SK-MEL-5 (cell line): ENCODE results near the gene SYMPK. TPM values are rescaled to one million over a fixed set of nuclear protein-coding genes. Genes with fewer than 3 reads are reported as not detected.

Experiments
- DNase-seq: peaks from one replicate; pipeline ENCODE4 v3.0.0-alpha.2; 2016; ENCODE audit warnings: low read depth, low spot score
- in situ Hi-C: cut with HindIII; loops from 2 replicates; pipeline ENCODE4 v1.10.0; 2016; ENCODE audit warnings: low sequenced_read_pairs, high pct_unique_total_duplicates, low pct_unique_long_range_greater_than_20kb
- total RNA-seq: library from RNA; depleted of rRNA; stranded (reverse); fragments of >200 nt; shearing (Covaris generic); gene quantifications from 2 replicates; pipeline ENCODE4 v1.2.3, GENCODE V29; 2014

Gene SYMPK
- total RNA-seq, 1 experiment from 2014 or later: 28.1 TPM

DNA sequence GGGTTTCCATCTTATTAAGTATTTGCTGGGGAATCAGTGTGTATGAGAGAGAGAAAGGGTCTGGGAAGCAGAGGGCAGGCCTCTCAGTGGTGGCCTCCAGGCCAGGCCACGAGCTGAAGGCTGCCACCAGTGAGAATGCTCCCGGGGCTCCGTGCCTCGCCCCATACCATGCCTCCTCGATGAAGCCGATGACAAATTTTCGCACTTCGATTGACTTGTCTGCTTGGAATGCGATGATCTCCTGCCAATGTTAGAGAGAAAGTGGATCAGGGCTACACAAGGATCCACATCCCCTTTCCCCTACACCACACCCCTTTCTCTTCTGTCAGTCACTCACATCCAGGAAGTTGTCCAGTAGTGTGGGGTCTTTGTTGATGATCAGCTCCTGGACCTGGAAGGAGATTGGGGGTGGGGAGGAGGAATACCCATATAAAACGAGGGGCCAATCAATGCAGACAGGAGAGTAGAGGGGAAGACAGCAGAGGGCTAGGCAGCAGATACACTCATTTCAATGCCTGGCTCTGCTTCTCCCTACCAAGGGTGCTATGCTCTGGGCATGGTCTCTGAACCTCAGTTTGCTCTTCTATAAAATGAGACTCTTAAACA is 10.7 kb downstream of the SYMPK start:
- in situ Hi-C loops: no loop called here
- DNase-seq: no peak

DNA sequence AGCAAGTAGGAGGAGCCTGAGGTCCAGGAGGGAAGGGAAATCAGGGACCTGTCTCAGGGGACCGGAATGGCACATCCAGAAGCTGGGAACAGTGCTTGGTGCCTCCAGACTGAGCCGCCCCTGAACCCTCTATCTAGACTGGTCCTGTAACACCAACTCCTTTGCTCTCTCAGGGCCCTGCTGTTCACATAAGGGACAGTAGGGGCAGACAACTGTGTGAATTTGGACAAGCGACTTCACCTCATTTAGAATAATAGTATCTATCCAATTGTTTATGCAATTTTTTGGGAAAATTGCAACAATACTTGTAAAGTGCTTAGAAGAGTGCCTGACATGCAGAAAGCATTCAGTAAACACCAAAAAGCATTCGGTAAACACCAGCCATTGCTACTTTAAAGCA is 14.0 kb downstream of the SYMPK start:
- peak; percentile 30 for DNase-seq
- in situ Hi-C loops: no loop called here

DNA sequence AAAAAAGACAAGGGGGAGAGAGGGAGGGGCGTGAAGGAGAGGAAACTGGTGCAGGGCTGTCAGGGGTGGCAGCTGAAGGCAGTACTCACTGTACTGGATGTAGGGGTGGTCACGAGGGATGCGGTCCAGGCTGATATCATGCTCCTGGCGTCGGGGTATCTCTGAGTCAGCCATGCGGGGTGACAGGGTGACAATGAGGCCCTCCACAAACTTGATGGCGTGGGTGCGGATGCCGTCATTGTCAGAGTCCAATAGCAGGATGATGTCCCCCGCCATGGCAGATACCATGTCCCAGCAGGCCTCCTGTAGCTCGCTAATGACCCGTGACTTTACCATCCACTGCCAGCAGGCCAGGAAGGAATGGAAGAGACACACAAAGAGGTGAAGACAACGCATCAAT is 15.3 kb downstream of the SYMPK start:
- in situ Hi-C loops: no loop called here
- DNase-seq: no peak

DNA sequence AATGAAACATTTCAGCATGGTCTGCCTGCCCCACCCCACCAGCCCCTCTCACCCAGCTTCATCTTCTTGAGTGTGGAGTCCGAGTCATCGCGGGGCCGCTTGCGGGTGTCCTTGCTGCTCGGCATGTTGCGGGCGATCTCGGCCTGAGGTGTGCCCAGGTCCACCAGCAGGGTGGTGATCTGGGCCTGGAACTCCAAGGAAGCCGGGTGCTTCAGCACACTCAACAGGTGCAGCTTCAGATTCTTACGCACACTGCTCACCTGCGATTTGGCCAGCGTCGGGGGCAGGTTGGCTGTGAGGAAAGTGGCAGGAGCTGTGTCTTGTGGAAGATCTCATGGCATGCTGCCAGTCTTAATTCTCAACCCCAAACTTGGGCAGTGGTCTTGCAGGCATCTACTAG is 20.7 kb downstream of the SYMPK start:
- in situ Hi-C loops: no loop called here
- no peak for DNase-seq

DNA sequence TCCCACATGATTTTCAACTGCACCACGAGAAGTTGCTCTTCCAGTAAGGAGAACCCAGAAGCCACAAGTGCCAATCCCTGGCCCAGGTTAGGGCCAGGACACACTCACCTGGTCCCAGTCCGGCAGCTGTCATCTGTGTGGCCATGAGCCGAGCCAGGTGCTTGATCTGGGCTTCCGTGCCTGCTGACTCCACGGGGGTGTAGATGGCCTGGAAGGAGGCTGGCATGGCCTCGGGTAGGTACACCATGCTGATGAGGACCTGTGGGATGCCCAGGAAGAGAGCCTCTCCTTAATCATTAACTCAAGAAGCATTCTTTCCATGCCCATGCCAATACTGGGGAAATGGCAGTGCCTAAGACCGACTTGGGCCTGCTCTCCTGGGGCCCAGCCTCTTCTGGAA is 28.0 kb downstream of the SYMPK start:
- in situ Hi-C loops: no loop called here
- no peak for DNase-seq

GRCh38 chr19:45828945-45829344 is 34.0 kb downstream of the SYMPK start:
- in situ Hi-C loops: no loop called here
- DNase-seq: no peak

GRCh38 chr19:45828523-45828922 is 34.4 kb downstream of the SYMPK start:
- in situ Hi-C loops: no loop called here
- DNase-seq: no peak

DNA sequence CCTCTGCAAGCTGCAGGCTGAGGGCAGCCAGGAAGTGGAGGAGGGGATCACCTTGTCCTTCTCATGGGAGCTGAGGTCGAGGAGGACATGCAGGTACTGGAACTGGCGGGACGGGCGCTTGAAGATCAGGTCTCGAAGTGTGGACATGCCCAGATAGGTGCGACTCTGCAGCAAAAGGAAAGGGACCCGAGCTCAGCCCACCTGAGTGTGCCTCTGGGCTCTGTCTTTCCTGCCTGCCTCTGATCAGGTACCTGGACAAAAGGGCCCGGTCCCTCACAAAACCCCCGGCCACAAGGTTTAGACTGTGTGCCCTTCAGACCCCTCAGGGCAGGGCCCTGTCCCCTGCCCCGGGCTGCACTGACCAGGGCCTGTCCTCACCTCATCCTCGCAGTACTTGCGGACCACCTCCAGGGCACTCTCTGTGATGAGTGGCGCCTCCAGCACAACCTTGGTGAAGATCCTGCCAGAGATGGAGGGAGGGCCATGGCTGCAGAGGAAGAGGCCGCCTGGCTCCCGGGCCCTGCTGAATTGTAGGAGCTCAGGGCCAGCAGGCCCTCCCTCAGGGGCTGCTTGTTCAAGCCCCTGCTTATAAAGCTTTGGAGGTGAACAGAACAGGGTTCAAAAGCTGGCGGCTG is 35.4 kb downstream of the SYMPK start:
- in situ Hi-C loops: no loop called here
- no peak for DNase-seq

- in situ Hi-C loops: no loop called here
- no peak for DNase-seq
These were observed 36.0 kb downstream of the SYMPK start for GRCh38 chr19:45826934-45827333.

DNA sequence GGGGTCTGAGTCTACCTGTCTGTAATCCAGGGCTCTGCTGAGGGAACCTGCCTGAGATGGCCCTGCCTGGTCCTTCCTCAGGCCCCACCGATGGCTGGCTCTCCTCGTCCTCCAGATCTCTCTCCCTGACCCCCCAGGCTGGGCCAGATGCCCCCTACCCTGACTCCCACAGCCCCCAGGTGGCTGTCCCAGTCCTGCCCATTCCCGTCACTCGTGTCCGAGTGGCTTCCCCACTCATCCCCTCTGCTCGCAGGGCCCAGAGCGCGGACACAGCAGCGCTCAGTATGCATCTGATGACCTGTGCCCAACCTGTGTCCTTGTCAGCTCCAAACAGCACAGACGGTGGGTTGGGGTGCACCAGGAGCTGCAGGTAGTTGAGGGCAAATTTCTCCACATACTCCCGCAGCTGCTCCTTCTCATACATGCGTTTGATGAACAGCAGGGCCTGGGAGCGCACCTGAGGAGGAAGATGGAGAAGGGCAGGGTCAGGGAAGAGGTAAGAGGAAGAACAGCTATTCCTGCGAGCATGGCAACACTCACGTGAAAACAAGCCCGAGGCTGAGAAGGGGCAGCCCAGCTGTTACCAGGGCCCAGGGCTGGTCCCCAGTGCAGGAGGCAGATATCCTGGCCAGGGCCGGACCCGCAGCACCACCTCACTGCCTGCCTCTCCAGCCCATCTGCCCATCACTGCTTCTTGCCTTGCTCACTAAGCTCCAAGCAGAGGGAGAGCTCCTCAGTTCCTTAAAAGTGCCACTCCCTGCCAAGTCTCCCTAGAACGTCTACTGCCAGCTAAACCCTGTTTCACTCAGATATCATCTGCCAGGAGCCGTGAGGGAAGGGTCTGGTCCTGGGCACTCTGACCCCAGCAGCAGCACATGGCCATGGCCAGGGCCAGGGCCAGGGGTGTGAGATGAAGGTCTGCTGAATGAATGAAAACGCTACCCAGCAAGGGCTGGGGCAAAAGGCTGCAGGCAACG is 36.7 kb downstream of the SYMPK start:
- DNase-seq: no peak
- in situ Hi-C loops: no loop called here

GRCh38 chr19:45825263-45825605 is 37.7 kb downstream of the SYMPK start:
- in situ Hi-C loops: no loop called here
- no peak for DNase-seq

GRCh38 chr19:45824531-45825262 is 38.2 kb downstream of the SYMPK start:
- in situ Hi-C loops: no loop called here
- DNase-seq: no peak

DNA sequence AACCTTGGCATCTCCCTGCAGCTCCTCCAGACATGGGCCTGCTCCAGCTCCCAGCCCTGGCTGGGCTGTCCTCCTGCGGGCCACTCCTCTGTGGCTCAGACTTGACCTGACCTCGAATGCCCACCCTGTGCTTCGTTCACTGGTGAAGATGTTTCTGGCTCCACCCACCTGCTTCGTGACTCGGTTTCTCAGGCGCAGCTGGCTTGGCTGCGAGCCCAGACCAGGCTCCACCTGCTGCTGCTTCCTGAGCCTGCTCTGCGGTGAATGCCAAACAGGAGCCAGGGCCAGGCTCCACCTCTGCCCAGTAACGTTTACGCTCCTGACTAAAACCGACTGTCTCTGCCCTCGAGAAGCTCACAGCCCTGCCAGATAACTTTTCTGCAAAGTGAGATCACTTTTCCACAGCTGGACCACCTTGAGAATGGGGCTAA is 38.9 kb downstream of the SYMPK start:
- in situ Hi-C loops: no loop called here

DNA sequence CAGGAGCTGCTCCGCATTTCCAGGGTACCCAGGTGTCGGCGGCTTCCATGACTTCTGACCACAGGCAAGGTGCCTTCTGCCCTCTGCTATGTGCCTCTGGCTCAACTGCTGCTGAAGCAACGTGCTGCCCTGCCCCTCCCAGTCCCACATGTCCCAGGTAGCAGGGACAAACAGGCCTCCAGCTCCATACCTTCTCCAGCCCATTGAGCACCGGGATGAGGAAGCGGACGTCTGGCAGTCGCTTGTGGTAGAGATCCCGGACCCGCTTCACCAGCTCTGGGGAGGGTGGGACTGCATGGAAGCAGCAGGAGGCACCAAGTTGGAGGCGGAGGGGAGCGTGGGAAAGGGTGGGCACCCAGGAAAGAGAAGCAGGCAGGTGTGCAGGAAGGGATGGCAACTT is 39.8 kb downstream of the SYMPK start:
- in situ Hi-C loops: no loop called here

More for the DNA sequence above, 38.9 kb downstream of the SYMPK start:
- DNase-seq: no peak

DNA sequence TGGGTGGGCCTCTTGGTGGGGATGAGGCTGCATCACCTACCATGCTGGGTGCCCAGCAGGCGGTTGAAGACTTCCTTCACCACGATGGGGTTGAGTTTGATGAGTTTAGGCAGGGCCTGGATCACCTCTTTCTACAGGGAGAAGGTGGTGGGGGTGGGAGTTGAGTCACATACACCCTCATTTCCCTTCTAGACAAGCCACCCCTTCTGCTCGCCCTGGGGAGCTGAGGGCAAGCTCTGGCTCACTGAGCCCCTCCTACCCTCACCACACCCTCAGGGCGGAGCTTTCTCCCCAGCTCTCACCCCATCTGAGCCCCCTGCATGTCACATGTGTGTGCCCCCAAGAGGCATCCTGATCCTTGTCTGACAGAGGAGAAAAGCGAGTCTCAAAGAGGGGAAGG is 40.2 kb downstream of the SYMPK start:
- in situ Hi-C loops: no loop called here
- no peak for DNase-seq

More for the DNA sequence above, 39.8 kb downstream of the SYMPK start:
- no peak for DNase-seq

- in situ Hi-C loops: no loop called here
- DNase-seq: no peak
These were observed 41.4 kb downstream of the SYMPK start for GRCh38 chr19:45821570-45821969.

DNA sequence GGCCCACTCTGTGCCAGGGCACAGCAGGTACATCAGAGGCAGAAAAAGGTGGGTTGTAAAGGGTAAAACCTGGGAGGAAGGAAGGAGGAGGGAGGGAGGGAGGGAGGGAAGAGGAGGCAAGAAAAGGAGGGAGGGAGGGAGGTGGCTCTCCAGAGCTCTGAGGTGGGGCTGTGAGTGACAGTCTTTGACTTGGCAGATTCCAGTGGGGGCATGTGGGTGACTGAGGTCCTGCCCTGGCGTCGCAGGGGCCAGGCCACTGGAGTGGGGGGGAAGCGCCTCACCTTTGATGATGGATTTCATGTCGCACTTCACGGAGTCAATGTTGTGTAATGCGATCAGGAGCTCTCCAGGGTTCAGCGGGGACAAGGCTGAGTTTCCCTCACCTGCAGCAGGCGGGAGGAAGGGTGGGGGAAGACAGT is 41.8 kb downstream of the SYMPK start:
- in situ Hi-C loops: no loop called here
- no peak for DNase-seq
